Esophagus squamous epithelium (tissue), 4 donors: Measurements from ENCODE around the gene CCNY.

Source experiments
- POLR2A ChIP-seq, 4 donors: fragments of 450-650 bp; IDR thresholded peaks; one replicate each; pipeline ENCODE4 v1.6.1; 2017; ENCODE audit warnings: antibody characterized with exemption in 4 of 4, mild to moderate bottlenecking in 4 of 4, moderate library complexity in 3 of 4
- TF ChIP-seq, protein P1 (sequence below), 6 experiments: fragments of 450-650 bp in 4 of 6; fragments of 200-600 bp in 2 of 6; sonication (generic) in 2 of 6; IDR thresholded peaks; one replicate each; pipeline ENCODE4 v1.5.1; 2016 to 2019; ENCODE audit warnings: antibody characterized with exemption in 6 of 6, mild to moderate bottlenecking in 4 of 6, moderate library complexity in 4 of 6

DNA sequence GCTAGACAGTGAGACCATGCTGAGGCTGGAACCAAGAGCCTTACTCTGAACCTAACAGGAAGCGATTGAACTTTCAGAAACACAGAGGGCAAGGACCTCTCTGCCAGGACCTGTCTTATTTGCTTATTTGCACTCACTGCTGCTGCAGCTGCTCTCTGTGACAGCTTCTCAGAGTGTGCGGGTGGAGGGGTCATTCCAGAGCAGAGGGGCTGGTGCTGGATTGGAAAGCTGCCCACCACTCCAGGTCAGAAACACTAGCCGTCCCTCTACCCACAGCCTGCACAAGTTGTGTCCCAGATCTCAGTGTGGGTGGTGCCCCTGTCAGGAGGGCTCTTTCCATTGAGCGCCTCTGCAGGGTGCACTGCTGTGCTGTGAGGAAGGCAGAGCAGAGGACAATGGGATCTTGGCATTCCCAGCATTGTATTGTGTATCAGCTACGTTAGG is 126.2 kb downstream of the CCNY start:
- TF ChIP-seq, protein P1, sequence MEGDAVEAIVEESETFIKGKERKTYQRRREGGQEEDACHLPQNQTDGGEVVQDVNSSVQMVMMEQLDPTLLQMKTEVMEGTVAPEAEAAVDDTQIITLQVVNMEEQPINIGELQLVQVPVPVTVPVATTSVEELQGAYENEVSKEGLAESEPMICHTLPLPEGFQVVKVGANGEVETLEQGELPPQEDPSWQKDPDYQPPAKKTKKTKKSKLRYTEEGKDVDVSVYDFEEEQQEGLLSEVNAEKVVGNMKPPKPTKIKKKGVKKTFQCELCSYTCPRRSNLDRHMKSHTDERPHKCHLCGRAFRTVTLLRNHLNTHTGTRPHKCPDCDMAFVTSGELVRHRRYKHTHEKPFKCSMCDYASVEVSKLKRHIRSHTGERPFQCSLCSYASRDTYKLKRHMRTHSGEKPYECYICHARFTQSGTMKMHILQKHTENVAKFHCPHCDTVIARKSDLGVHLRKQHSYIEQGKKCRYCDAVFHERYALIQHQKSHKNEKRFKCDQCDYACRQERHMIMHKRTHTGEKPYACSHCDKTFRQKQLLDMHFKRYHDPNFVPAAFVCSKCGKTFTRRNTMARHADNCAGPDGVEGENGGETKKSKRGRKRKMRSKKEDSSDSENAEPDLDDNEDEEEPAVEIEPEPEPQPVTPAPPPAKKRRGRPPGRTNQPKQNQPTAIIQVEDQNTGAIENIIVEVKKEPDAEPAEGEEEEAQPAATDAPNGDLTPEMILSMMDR (IDR thresholded peaks at IDR 0.05) = no peak
- TF ChIP-seq POLR2A (IDR thresholded peaks at IDR 0.05) = no peak
